ENCODE measurements around the gene CARD9. TPM values are rescaled to one million over a fixed set of nuclear protein-coding genes. Genes with fewer than 3 reads are reported as not detected.
"Not testable (repeated sequence)": the region's sequence is repeated elsewhere in the genome, so short reads cannot be mapped to it uniquely, and the experiment has no call there.

CARD9 gene
- total RNA-seq, 1 donor from 2014 or later, result 17.6 TPM

GRCh38 chr9:136354592-136355085, 18.8 kb downstream of the CARD9 start:
- Mint-ChIP-seq H3K9me3 (no peaks in the 10 kb centered on the region), H3K4me1 (ENCODE audit: low read depth) (no peaks in the 10 kb centered on the region)
- intact Hi-C loops (cut with micrococcal nuclease), result no loop called here

GRCh38 chr9:136353757-136354488, 19.5 kb downstream of the CARD9 start:
- intact Hi-C loops (cut with micrococcal nuclease), result no loop called here
- Mint-ChIP-seq H3K4me1 (ENCODE audit: low read depth) (no peaks in the 10 kb centered on the region), H3K9me3 (no peaks in the 10 kb centered on the region), H3K27ac (no peak overlapping the region), H3K4me3 (ENCODE audit: low read depth) (no peak overlapping the region), H3K27me3 (ENCODE audit: low read depth) (no peaks in the 10 kb centered on the region), H3K36me3 (ENCODE audit: low read depth) (no peaks in the 10 kb centered on the region)
- no peak for DNase-seq (ENCODE audit: low spot score)

More at GRCh38 chr9:136354592-136355085, 18.8 kb downstream of the CARD9 start:
- DNase-seq (ENCODE audit: low spot score), result no peak
- H3K4me3 Mint-ChIP-seq (ENCODE audit: low read depth), result no peak overlapping the region
- H3K27me3 Mint-ChIP-seq (ENCODE audit: low read depth), result no peaks in the 10 kb centered on the region
- H3K27ac Mint-ChIP-seq, result no peak overlapping the region
- no peaks in the 10 kb centered on the region for H3K36me3 Mint-ChIP-seq (ENCODE audit: low read depth)

GRCh38 chr9:136353088-136353487, 20.4 kb downstream of the CARD9 start:
- no peak overlapping the region for H3K27ac Mint-ChIP-seq
- no peak for DNase-seq (ENCODE audit: low spot score)
- no peaks in the 10 kb centered on the region for H3K36me3 Mint-ChIP-seq (ENCODE audit: low read depth)
- intact Hi-C loops (cut with micrococcal nuclease), result no loop called here
- no peaks in the 10 kb centered on the region for H3K27me3 Mint-ChIP-seq (ENCODE audit: low read depth)
- H3K4me3 Mint-ChIP-seq (ENCODE audit: low read depth), result no peak overlapping the region
- H3K9me3 Mint-ChIP-seq, result no peaks in the 10 kb centered on the region
- H3K4me1 Mint-ChIP-seq (ENCODE audit: low read depth), result no peaks in the 10 kb centered on the region

GRCh38 chr9:136352682-136353081, 20.8 kb downstream of the CARD9 start:
- no peaks in the 10 kb centered on the region for H3K27me3 Mint-ChIP-seq (ENCODE audit: low read depth)
- no peak for DNase-seq (ENCODE audit: low spot score)
- no peaks in the 10 kb centered on the region for H3K36me3 Mint-ChIP-seq (ENCODE audit: low read depth)
- intact Hi-C loops (cut with micrococcal nuclease), result no loop called here
- no peaks in the 10 kb centered on the region for H3K4me1 Mint-ChIP-seq (ENCODE audit: low read depth)
- H3K9me3 Mint-ChIP-seq, result no peaks in the 10 kb centered on the region
- H3K27ac Mint-ChIP-seq, result no peak overlapping the region
- no peak overlapping the region for H3K4me3 Mint-ChIP-seq (ENCODE audit: low read depth)

GRCh38 chr9:136351868-136352267, 21.6 kb downstream of the CARD9 start:
- H3K36me3 Mint-ChIP-seq (ENCODE audit: low read depth); intact Hi-C loops (cut with micrococcal nuclease); H3K4me3 Mint-ChIP-seq (ENCODE audit: low read depth); H3K27ac Mint-ChIP-seq; H3K9me3 Mint-ChIP-seq; H3K27me3 Mint-ChIP-seq (ENCODE audit: low read depth); DNase-seq (ENCODE audit: low spot score); H3K4me1 Mint-ChIP-seq (ENCODE audit: low read depth): not testable (repeated sequence)

- H3K27me3 Mint-ChIP-seq (ENCODE audit: low read depth), result no peaks in the 10 kb centered on the region
- no peaks in the 10 kb centered on the region for H3K9me3 Mint-ChIP-seq
- no peak for DNase-seq (ENCODE audit: low spot score)
- intact Hi-C loops (cut with micrococcal nuclease), result no loop called here
- H3K36me3 Mint-ChIP-seq (ENCODE audit: low read depth), result no peaks in the 10 kb centered on the region
- no peak overlapping the region for H3K4me3 Mint-ChIP-seq (ENCODE audit: low read depth)
- H3K27ac Mint-ChIP-seq, result no peak overlapping the region
- H3K4me1 Mint-ChIP-seq (ENCODE audit: low read depth), result no peaks in the 10 kb centered on the region
Observed at GRCh38 chr9:136351252-136351800, 22.1 kb downstream of the CARD9 start.

GRCh38 chr9:136349546-136349945, 23.9 kb downstream of the CARD9 start:
- Mint-ChIP-seq H3K27ac (no peak overlapping the region), H3K9me3 (no peaks in the 10 kb centered on the region), H3K36me3 (ENCODE audit: low read depth) (no peaks in the 10 kb centered on the region), H3K4me3 (ENCODE audit: low read depth) (no peak overlapping the region), H3K4me1 (ENCODE audit: low read depth) (no peaks in the 10 kb centered on the region), H3K27me3 (ENCODE audit: low read depth) (no peaks in the 10 kb centered on the region)
- intact Hi-C loops (cut with micrococcal nuclease), result no loop called here
- DNase-seq (ENCODE audit: low spot score), result no peak

GRCh38 chr9:136348691-136349090, 24.8 kb downstream of the CARD9 start:
- H3K27me3 Mint-ChIP-seq (ENCODE audit: low read depth), result no peaks in the 10 kb centered on the region
- no peak overlapping the region for H3K4me3 Mint-ChIP-seq (ENCODE audit: low read depth)
- no peak for DNase-seq (ENCODE audit: low spot score)
- H3K4me1 Mint-ChIP-seq (ENCODE audit: low read depth), result no peaks in the 10 kb centered on the region
- intact Hi-C loops (cut with micrococcal nuclease), result no loop called here
- H3K9me3 Mint-ChIP-seq, result no peaks in the 10 kb centered on the region
- no peak overlapping the region for H3K27ac Mint-ChIP-seq
- H3K36me3 Mint-ChIP-seq (ENCODE audit: low read depth), result no peaks in the 10 kb centered on the region

- Mint-ChIP-seq H3K36me3 (ENCODE audit: low read depth) (no peaks in the 10 kb centered on the region), H3K27me3 (ENCODE audit: low read depth) (no peaks in the 10 kb centered on the region), H3K4me3 (ENCODE audit: low read depth) (no peak overlapping the region), H3K27ac (no peak overlapping the region), H3K9me3 (no peaks in the 10 kb centered on the region), H3K4me1 (ENCODE audit: low read depth) (no peaks in the 10 kb centered on the region)
- intact Hi-C loops (cut with micrococcal nuclease), result no loop called here
- no peak for DNase-seq (ENCODE audit: low spot score)
Observed at GRCh38 chr9:136347472-136348256, 25.8 kb downstream of the CARD9 start.

GRCh38 chr9:136346927-136347465, 26.5 kb downstream of the CARD9 start:
- intact Hi-C loops (cut with micrococcal nuclease), result no loop called here
- Mint-ChIP-seq H3K4me1 (ENCODE audit: low read depth) (no peaks in the 10 kb centered on the region), H3K27me3 (ENCODE audit: low read depth) (no peaks in the 10 kb centered on the region), H3K36me3 (ENCODE audit: low read depth) (no peaks in the 10 kb centered on the region), H3K9me3 (no peaks in the 10 kb centered on the region), H3K27ac (no peak overlapping the region), H3K4me3 (ENCODE audit: low read depth) (no peak overlapping the region)
- no peak for DNase-seq (ENCODE audit: low spot score)

GRCh38 chr9:136346157-136346481, 27.4 kb downstream of the CARD9 start:
- Mint-ChIP-seq H3K36me3 (ENCODE audit: low read depth) (no peaks in the 10 kb centered on the region), H3K9me3 (no peaks in the 10 kb centered on the region), H3K27me3 (ENCODE audit: low read depth) (no peaks in the 10 kb centered on the region), H3K27ac (no peak overlapping the region), H3K4me3 (ENCODE audit: low read depth) (no peak overlapping the region), H3K4me1 (ENCODE audit: low read depth) (no peaks in the 10 kb centered on the region)
- DNase-seq (ENCODE audit: low spot score), result no peak
- intact Hi-C loops (cut with micrococcal nuclease), result no loop called here

GRCh38 chr9:136345281-136346156, 27.9 kb downstream of the CARD9 start:
- no peaks in the 10 kb centered on the region for H3K36me3 Mint-ChIP-seq (ENCODE audit: low read depth)
- no peaks in the 10 kb centered on the region for H3K4me1 Mint-ChIP-seq (ENCODE audit: low read depth)
- H3K27me3 Mint-ChIP-seq (ENCODE audit: low read depth), result no peaks in the 10 kb centered on the region
- DNase-seq (ENCODE audit: low spot score), result no peak
- H3K9me3 Mint-ChIP-seq, result no peaks in the 10 kb centered on the region
- H3K27ac Mint-ChIP-seq, result no peak overlapping the region
- intact Hi-C loops (cut with micrococcal nuclease), result no loop called here
- H3K4me3 Mint-ChIP-seq (ENCODE audit: low read depth), result no peak overlapping the region
